Endothelial cell of umbilical vein (primary cell): ENCODE results near the gene MICAL3. TPM values are rescaled to one million over a fixed set of nuclear protein-coding genes. Genes with fewer than 3 reads are reported as not detected.

Source experiments
- BruUV-seq: library from RNA; stranded (reverse); fragments of 400-500 nt; replicated peaks from 2 replicates; lab custom pipeline; 2021; lab: Mats Ljungman, UMichigan
- CTCF ChIA-PET: fragments of 300-600, 350-600 bp; sonication (Branson Sonifier 250); formaldehyde crosslinking; loops from one replicate; lab custom pipeline; 2021; ENCODE audit warnings: antibody characterized with exemption, inconsistent platforms; lab: Charles Lee
- POLR2A ChIA-PET: fragments of 300-600, 350-600 bp; sonication (Branson Sonifier 250); formaldehyde crosslinking; loops from one replicate; lab custom pipeline; 2021; ENCODE audit warnings: antibody characterized with exemption, inconsistent platforms; lab: Charles Lee
- DNase-seq: peaks from one replicate; pipeline ENCODE4 v3.0.0-alpha.2; 2011; ENCODE audit warnings: low read depth, low spot score
- FAIRE-seq: peaks from 2 replicates; lab custom pipeline; 2011; peaks lifted over from hg19 to GRCh38; lab: Jason Lieb, UNC
- H2AFZ ChIP-seq: 2 replicates; pipeline ENCODE4 v1.6.0; 2012; ENCODE audit warnings: low read depth, low read length, control low read depth, inconsistent platforms
- H3K27ac ChIP-seq: 2 replicates; pipeline ENCODE4 v1.5.1; 2011; ENCODE audit warnings: low read depth, mild to moderate bottlenecking, control low read depth, low read length, moderate library complexity; ENCODE audit not compliant: insufficient read depth
- H3K27me3 ChIP-seq, 2 experiments: 2 replicates each; pipeline versions ENCODE4 v1.6.0 to v1.6.1; 2011; ENCODE audit warnings: low read length in 2 of 2, mixed read lengths in 1 of 2; ENCODE audit not compliant: control insufficient read depth in 2 of 2, insufficient read depth in 2 of 2
- H3K36me3 ChIP-seq, 2 experiments: 2 replicates in 1 of 2; 3 replicates in 1 of 2; pipeline ENCODE4 v1.5.1; 2011; ENCODE audit warnings: low read length in 2 of 2, mild to moderate bottlenecking in 1 of 2, moderate library complexity in 1 of 2; ENCODE audit not compliant: control insufficient read depth in 2 of 2, insufficient read depth in 2 of 2; ENCODE audit errors: extremely low read depth in 1 of 2
- H3K4me1 ChIP-seq: 3 replicates; pipeline ENCODE4 v1.5.1; 2011; ENCODE audit warnings: mild to moderate bottlenecking, low read length; ENCODE audit not compliant: control insufficient read depth, insufficient read depth; ENCODE audit errors: extremely low read depth
- H3K4me2 ChIP-seq: 2 replicates; pipeline ENCODE4 v1.6.1; 2011; ENCODE audit warnings: low read length, control low read depth, mixed read lengths; ENCODE audit not compliant: insufficient read depth
- H3K4me3 ChIP-seq, 3 experiments: fragments of 200-600 bp in 1 of 3; sonication (generic), shearing (Covaris generic) in 1 of 3; replicated peaks in 1 of 3; 2 replicates each; pipeline ENCODE4 v1.5.1; 2011 to 2016; ENCODE audit warnings: control low read depth in 3 of 3, low read length in 3 of 3, mild to moderate bottlenecking in 2 of 3, inconsistent platforms in 1 of 3, low read depth in 1 of 3, moderate library complexity in 1 of 3; ENCODE audit not compliant: insufficient read depth in 1 of 3
- H3K79me2 ChIP-seq: 2 replicates; pipeline ENCODE4 v1.6.0; 2012; ENCODE audit warnings: low read length, inconsistent platforms; ENCODE audit not compliant: control insufficient read depth, insufficient read depth
- H3K9ac ChIP-seq: replicated peaks from 2 replicates; pipeline ENCODE3; 2011; ENCODE audit warnings: low read length, control low read depth; ENCODE audit not compliant: insufficient read depth; ENCODE audit errors: extremely low read depth
- H3K9me1 ChIP-seq: replicated peaks from 3 replicates; pipeline ENCODE4 v1.6.0; 2011; ENCODE audit warnings: mild to moderate bottlenecking, low read length; ENCODE audit not compliant: control insufficient read depth, insufficient read depth; ENCODE audit errors: extremely low read depth
- H3K9me3 ChIP-seq: replicated peaks from 2 replicates; pipeline ENCODE4 v1.5.1; 2012; ENCODE audit warnings: low read length, inconsistent platforms; ENCODE audit not compliant: control insufficient read depth, insufficient read depth
- H4K20me1 ChIP-seq: replicated peaks from 2 replicates; pipeline ENCODE3; 2011; ENCODE audit warnings: mild to moderate bottlenecking, low read length; ENCODE audit not compliant: control insufficient read depth, insufficient read depth; ENCODE audit errors: extremely low read depth
- CTCF ChIP-seq, 2 donors: IDR thresholded peaks; 1 replicate in 1 of 2; 2 replicates in 1 of 2; pipeline ENCODE4 v1.5.1; 2011; ENCODE audit warnings: low read length in 2 of 2, mild to moderate bottlenecking in 2 of 2, moderate library complexity in 2 of 2, control low read depth in 1 of 2, inconsistent platforms in 1 of 2, low read depth in 1 of 2; ENCODE audit not compliant: insufficient read depth in 1 of 2; ENCODE audit errors: extremely low read depth in 1 of 2
- EZH2 ChIP-seq: IDR thresholded peaks from 2 replicates; pipeline ENCODE4 v1.6.1; 2012; ENCODE audit warnings: borderline replicate concordance, low read depth, mild to moderate bottlenecking, moderate library complexity, low read length, inconsistent platforms; ENCODE audit not compliant: severe bottlenecking
- FOS ChIP-seq: IDR thresholded peaks from 2 replicates; pipeline ENCODE4 v1.6.1; 2011; ENCODE audit warnings: mild to moderate bottlenecking, low read length, moderate library complexity, borderline replicate concordance; ENCODE audit not compliant: insufficient read depth
- GATA2 ChIP-seq: IDR thresholded peaks from 2 replicates; pipeline ENCODE4 v1.7.0; 2011; ENCODE audit warnings: low read depth, mild to moderate bottlenecking, moderate library complexity, mixed read lengths, low read length; ENCODE audit not compliant: insufficient read length, insufficient read depth
- JUN ChIP-seq: IDR thresholded peaks from 2 replicates; pipeline ENCODE4 v1.6.1; 2011; ENCODE audit warnings: borderline replicate concordance, low read depth; ENCODE audit not compliant: insufficient read length, insufficient read depth
- MYC ChIP-seq: IDR thresholded peaks from one replicate; pipeline ENCODE4 v1.6.1; 2011; ENCODE audit warnings: mild to moderate bottlenecking, low read depth, low read length
- POLR2A ChIP-seq: IDR thresholded peaks from 2 replicates; pipeline ENCODE4 v1.6.1; 2012; ENCODE audit warnings: low read depth, mild to moderate bottlenecking, control low read depth, low read length
- POLR2AphosphoS5 ChIP-seq: IDR thresholded peaks from 2 replicates; pipeline ENCODE4 v1.6.1; 2012; ENCODE audit warnings: low read depth, mild to moderate bottlenecking, control low read depth, low read length, moderate library complexity; ENCODE audit not compliant: insufficient read depth
- dilution Hi-C: fragments of 300-500 bp; cut with MboI; formaldehyde crosslinking; loops from one replicate; pipeline ENCODE4 v1.15.0; 2019; ENCODE audit warnings: low sequenced_read_pairs; ENCODE audit not compliant: extremely low pct_ligation_motif_present
- intact Hi-C: fragments of 100-400 bp; cut with micrococcal nuclease; formaldehyde crosslinking; loops from one replicate; pipeline ENCODE4 v1.10.0; 2022
- polyA plus RNA-seq, 4 experiments: library from polyadenylated mRNA; depleted of rRNA in 3 of 4; stranded (reverse) in 3 of 4; unstranded in 1 of 4; fragments of >200 nt; gene quantifications; 2 replicates each; pipeline versions ENCODE4 v1.2.1 to v1.2.3, GENCODE V29; 2011 to 2012; ENCODE audit warnings: missing spikeins in 1 of 4
- total RNA-seq: library from RNA; stranded (reverse); gene quantifications from 2 replicates; pipeline ENCODE4 v1.2.3, GENCODE V29; 2021
- TF ChIP-seq, protein P1 (sequence below): IDR thresholded peaks from 2 replicates; pipeline ENCODE4 v1.6.1; 2011; ENCODE audit not compliant: insufficient read depth, insufficient read length

MICAL3 gene
- total and polyA plus RNA-seq, 2 donors (not counting 3 experiments of a cell fraction or from before 2014, with no cell fraction given), result 14.5 to 63.7 TPM

DNA sequence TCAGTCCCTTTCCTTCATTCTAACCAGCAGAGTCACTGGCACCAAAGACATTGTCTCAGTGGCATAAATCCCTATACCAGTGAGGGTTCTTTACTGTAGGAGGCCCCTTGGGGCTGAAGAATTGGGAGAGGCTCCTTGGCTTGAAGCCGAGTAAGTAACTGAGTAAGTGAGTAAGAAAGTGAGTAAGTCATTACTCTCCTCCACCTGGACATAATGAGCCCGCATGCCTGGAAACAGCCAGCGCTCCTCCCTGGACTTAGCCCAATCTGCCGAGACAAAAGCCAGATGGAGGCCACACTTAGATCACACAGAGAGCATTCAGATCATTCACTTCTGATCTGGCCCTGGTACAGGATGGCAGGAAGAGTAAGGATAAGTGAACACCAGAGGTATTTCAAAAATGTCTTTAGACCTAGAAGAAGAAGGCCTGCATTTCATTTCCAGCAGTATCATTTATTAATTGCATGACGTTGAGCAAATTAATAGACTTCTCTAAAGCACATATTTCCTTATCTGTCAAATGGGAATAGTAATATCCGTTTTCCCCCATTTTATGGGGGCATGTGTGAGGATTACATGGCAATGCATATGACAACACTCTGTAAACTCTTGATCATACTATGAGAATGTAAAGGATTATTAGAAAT is 8.2 kb upstream of the MICAL3 start:
- Histone ChIP-seq H3K9me3 (no peaks in the 10 kb centered on the region), H3K4me2 (no peak overlapping the region), H3K79me2 (no peaks in the 10 kb centered on the region), H2AFZ (no peak overlapping the region), H3K4me3 (no peak overlapping the region), H3K9me1 (no peaks in the 10 kb centered on the region), H3K27ac (no peak overlapping the region), H3K36me3 (no peaks in the 10 kb centered on the region), H3K4me1 (peaks cover 2% of the 10 kb centered on the region), H3K27me3 (peaks cover 17 to 20% of the 10 kb centered on the region in 2 experiments), H4K20me1 (no peaks in the 10 kb centered on the region), H3K9ac (no peak overlapping the region)
- ChIA-PET POLR2A (no interaction called here), CTCF (interaction anchor here (1.8 kb wide), 1 partner anchor 43 kb away, joined by 4 read pairs; no protein-coding TSS in a partner anchor)
- no peak for DNase-seq
- FAIRE-seq, result no peak
- dilution Hi-C loops, result no loop called here
- intact Hi-C loops, result no loop called here
- BruUV-seq, result no TSS peak
- TF ChIP-seq GATA2 (no peak), FOS (no peak), POLR2AphosphoS5 (no peak), MYC (no peak), JUN (no peak), CTCF (IDR thresholded peaks at IDR 0.05; ENCODE audit: extremely low read depth in 1 of 2, insufficient read depth in 1 of 2, low read depth in 1 of 2, low read length in 2 of 2) (no peak), EZH2 (no peak), POLR2A (no peak)
- TF ChIP-seq, protein P1, sequence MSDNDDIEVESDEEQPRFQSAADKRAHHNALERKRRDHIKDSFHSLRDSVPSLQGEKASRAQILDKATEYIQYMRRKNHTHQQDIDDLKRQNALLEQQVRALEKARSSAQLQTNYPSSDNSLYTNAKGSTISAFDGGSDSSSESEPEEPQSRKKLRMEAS, result no peak
